ENCODE measurements around the gene CD52. TPM values are rescaled to one million over a fixed set of nuclear protein-coding genes. Genes with fewer than 3 reads are reported as not detected.
"Not testable (repeated sequence)": the region's sequence is repeated elsewhere in the genome, so short reads cannot be mapped to it uniquely, and the experiment has no call there.

Gene CD52
- total and polyA plus RNA-seq, 2 donors (not counting 3 experiments of a cell fraction or from before 2014, with no cell fraction given): not detected

GRCh38 chr1:26291939-26292338, 25.8 kb upstream of the CD52 start:
- H3K27ac ChIP-seq (ENCODE audit: insufficient read depth, low read depth, low read length): no peak overlapping the region
- CTCF ChIA-PET: no interaction called here

GRCh38 chr1:26292735-26293134, 25.0 kb upstream of the CD52 start:
- H3K9ac ChIP-seq (replicated peaks; ENCODE audit: extremely low read depth, insufficient read depth, low read length); H3K4me2 ChIP-seq (ENCODE audit: insufficient read depth, low read length); CTCF ChIA-PET; H3K27ac ChIP-seq (ENCODE audit: insufficient read depth, low read depth, low read length); H3K9me1 ChIP-seq (replicated peaks; ENCODE audit: control insufficient read depth, extremely low read depth, insufficient read depth, low read length); H3K4me1 ChIP-seq (ENCODE audit: control insufficient read depth, extremely low read depth, insufficient read depth, low read length); FAIRE-seq; dilution Hi-C loops (cut with MboI; ENCODE audit: extremely low pct_ligation_motif_present, low sequenced_read_pairs); H2AFZ ChIP-seq (ENCODE audit: low read depth, low read length); BruUV-seq (replicated peaks); H4K20me1 ChIP-seq (replicated peaks; ENCODE audit: control insufficient read depth, extremely low read depth, insufficient read depth, low read length); H3K27me3 ChIP-seq (ENCODE audit: control insufficient read depth in 2 of 2, insufficient read depth in 2 of 2, low read length in 2 of 2); H3K36me3 ChIP-seq (ENCODE audit: control insufficient read depth in 2 of 2, extremely low read depth in 1 of 2, insufficient read depth in 2 of 2, low read length in 2 of 2); intact Hi-C loops (cut with micrococcal nuclease); H3K9me3 ChIP-seq (replicated peaks; ENCODE audit: control insufficient read depth, insufficient read depth, low read length); H3K4me3 ChIP-seq (replicated peaks in 1 of 3; ENCODE audit: insufficient read depth in 1 of 3, low read depth in 1 of 3, low read length in 3 of 3); H3K79me2 ChIP-seq (ENCODE audit: control insufficient read depth, insufficient read depth, low read length); DNase-seq (ENCODE audit: low read depth, low spot score): not testable (repeated sequence)
- POLR2A ChIA-PET: interaction anchor here (1.3 kb wide), 1 partner anchor 9 kb away, joined by 4 read pairs; no protein-coding TSS in a partner anchor

More at GRCh38 chr1:26291939-26292338, 25.8 kb upstream of the CD52 start:
- Histone ChIP-seq H2AFZ (ENCODE audit: low read depth, low read length) (no peak overlapping the region), H4K20me1 (replicated peaks; ENCODE audit: control insufficient read depth, extremely low read depth, insufficient read depth, low read length) (no peaks in the 10 kb centered on the region), H3K36me3 (ENCODE audit: control insufficient read depth in 2 of 2, extremely low read depth in 1 of 2, insufficient read depth in 2 of 2, low read length in 2 of 2) (no peaks in the 10 kb centered on the region), H3K9ac (replicated peaks; ENCODE audit: extremely low read depth, insufficient read depth, low read length) (no peak overlapping the region), H3K9me3 (replicated peaks; ENCODE audit: control insufficient read depth, insufficient read depth, low read length) (no peaks in the 10 kb centered on the region), H3K27me3 (ENCODE audit: control insufficient read depth in 2 of 2, insufficient read depth in 2 of 2, low read length in 2 of 2) (no peaks in the 10 kb centered on the region), H3K4me1 (ENCODE audit: control insufficient read depth, extremely low read depth, insufficient read depth, low read length) (no peaks in the 10 kb centered on the region), H3K4me3 (replicated peaks in 1 of 3; ENCODE audit: insufficient read depth in 1 of 3, low read depth in 1 of 3, low read length in 3 of 3) (no peak overlapping the region), H3K4me2 (ENCODE audit: insufficient read depth, low read length) (no peak overlapping the region), H3K9me1 (replicated peaks; ENCODE audit: control insufficient read depth, extremely low read depth, insufficient read depth, low read length) (no peaks in the 10 kb centered on the region), H3K79me2 (ENCODE audit: control insufficient read depth, insufficient read depth, low read length) (no peaks in the 10 kb centered on the region)
- no peak for TF ChIP-seq POLR2A (IDR thresholded peaks at IDR 0.05; ENCODE audit: low read depth, low read length)
- TF ChIP-seq MYC (IDR thresholded peaks at IDR 0.05; ENCODE audit: low read depth, low read length): no peak
- TF ChIP-seq JUN (IDR thresholded peaks at IDR 0.05; ENCODE audit: borderline replicate concordance, insufficient read depth, insufficient read length, low read depth): no peak
- no peak for TF ChIP-seq POLR2AphosphoS5 (IDR thresholded peaks at IDR 0.05; ENCODE audit: insufficient read depth, low read depth, low read length)
- TF ChIP-seq GATA2 (IDR thresholded peaks at IDR 0.05; ENCODE audit: insufficient read depth, insufficient read length, low read depth, low read length): no peak
- TF ChIP-seq CTCF (IDR thresholded peaks at IDR 0.05; ENCODE audit: extremely low read depth in 1 of 2, insufficient read depth in 1 of 2, low read depth in 1 of 2, low read length in 2 of 2): no peak
- no peak for TF ChIP-seq EZH2 (IDR thresholded peaks at IDR 0.05; ENCODE audit: borderline replicate concordance, low read depth, low read length, severe bottlenecking)
- no peak for TF ChIP-seq MAX (IDR thresholded peaks at IDR 0.05; ENCODE audit: insufficient read depth, insufficient read length)
- TF ChIP-seq FOS (IDR thresholded peaks at IDR 0.05; ENCODE audit: borderline replicate concordance, insufficient read depth, low read length): no peak
- no TSS peak for BruUV-seq (replicated peaks)
- dilution Hi-C loops (cut with MboI; ENCODE audit: extremely low pct_ligation_motif_present, low sequenced_read_pairs): no loop called here
- POLR2A ChIA-PET: interaction anchor here (1.3 kb wide), 1 partner anchor 9 kb away, joined by 4 read pairs; no protein-coding TSS in a partner anchor
- intact Hi-C loops (cut with micrococcal nuclease): no loop called here
- DNase-seq (ENCODE audit: low read depth, low spot score): no peak
- FAIRE-seq: no peak
